ENCODE results near the gene SMIM9.

GRCh38 chrX:154824638-154825037, 9.8 kb downstream of the SMIM9 start:
- TF ChIP-seq CTCF (IDR thresholded peaks at IDR 0.05) (no peak), POLR2A (IDR thresholded peaks at IDR 0.05) (no peak), POLR2AphosphoS5 (IDR thresholded peaks at IDR 0.05) (no peak)

Measured in prostate gland (tissue), 2 donors.